ENCODE measurements around the gene KLC1. TPM values are rescaled to one million over a fixed set of nuclear protein-coding genes. Genes with fewer than 3 reads are reported as not detected.

The KLC1 gene
- total RNA-seq, 2 donors from 2014 or later: 165 to 177 TPM

GRCh38 chr14:103611215-103611614 is 17.8 kb upstream of the KLC1 start:
- DNase-seq (no peak), ATAC-seq (replicated peaks in 1 of 2) (no peak)
- Mint-ChIP-seq H3K4me3 (no peak overlapping the region), H3K9me3 (peaks cover 3 to 5% of the 10 kb centered on the region in 2 donors), H3K27me3 (ENCODE audit: low read depth) (peaks cover 23% of the 10 kb centered on the region), H3K36me3 (ENCODE audit: insufficient read depth in 2 of 2) (peaks cover 9 to 10% of the 10 kb centered on the region in 2 donors), H3K27ac (no peak overlapping the region), H3K4me1 (ENCODE audit: low read depth) (peaks cover 20% of the 10 kb centered on the region)

DNA sequence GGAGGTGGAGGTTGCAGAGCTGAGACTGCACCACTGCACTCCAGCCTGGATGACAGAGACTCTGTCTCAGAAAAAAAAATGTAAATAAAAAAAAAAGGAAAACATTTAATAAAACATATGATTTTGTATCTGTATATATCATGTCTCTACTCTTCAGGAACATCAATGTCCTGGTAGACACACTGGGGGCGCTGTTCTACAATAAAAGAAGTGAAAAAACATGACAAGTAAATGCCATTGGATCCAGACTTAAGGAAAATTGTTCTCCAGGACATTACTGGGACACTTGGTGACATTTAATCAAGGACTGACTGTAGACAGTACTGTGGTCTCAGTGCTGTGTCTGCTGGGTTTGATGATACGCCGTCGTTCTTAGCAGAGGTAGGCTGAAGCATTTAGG is 15.5 kb upstream of the KLC1 start:
- H3K9me3 Mint-ChIP-seq: peaks cover 3 to 5% of the 10 kb centered on the region in 2 donors
- DNase-seq (no peak), ATAC-seq (replicated peaks in 1 of 2) (no peak)
- no peak overlapping the region for H3K4me3 Mint-ChIP-seq
- peaks cover 9 to 10% of the 10 kb centered on the region in 2 donors for H3K36me3 Mint-ChIP-seq (ENCODE audit: insufficient read depth in 2 of 2)
- no peaks in the 10 kb centered on the region for H3K4me1 Mint-ChIP-seq (ENCODE audit: low read depth)
- peaks cover 6% of the 10 kb centered on the region for H3K27me3 Mint-ChIP-seq (ENCODE audit: low read depth)
- no peak overlapping the region for H3K27ac Mint-ChIP-seq

DNA sequence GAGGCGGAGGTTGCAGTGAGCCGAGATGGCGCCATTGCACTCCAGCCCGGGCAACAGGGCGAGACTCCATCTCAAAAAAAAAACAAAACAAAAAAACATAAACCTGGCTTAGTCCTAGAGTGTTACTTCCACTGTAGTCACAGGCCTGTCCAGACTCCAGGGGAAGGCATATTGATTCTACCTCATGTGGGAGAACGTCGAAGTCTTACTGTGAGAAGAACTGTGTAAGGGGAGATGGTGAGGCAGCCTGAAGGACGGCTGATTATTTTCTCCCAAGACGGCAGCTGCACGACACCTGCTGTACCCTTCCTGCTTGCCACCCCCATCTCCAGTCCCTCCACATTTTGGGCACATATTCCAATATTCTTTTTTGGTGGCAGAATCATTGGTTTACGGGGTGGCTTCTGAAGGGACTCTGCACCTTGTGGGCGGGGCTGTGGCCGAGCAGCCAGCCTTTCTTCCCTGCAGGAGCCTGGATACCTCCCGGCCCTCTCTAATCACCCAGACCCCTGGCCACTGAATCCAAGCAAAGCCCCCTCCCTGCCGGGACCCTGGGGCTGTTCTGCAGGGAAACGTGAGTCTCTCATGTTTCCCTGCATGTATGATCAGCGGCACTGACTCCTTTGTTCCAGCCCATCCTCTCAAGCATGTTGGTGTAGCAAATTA is 12.2 kb upstream of the KLC1 start:
- ATAC-seq (replicated peaks in 1 of 2) (no peak), DNase-seq (no peak)
- Mint-ChIP-seq H3K4me1 (ENCODE audit: low read depth) (no peaks in the 10 kb centered on the region), H3K36me3 (ENCODE audit: insufficient read depth in 2 of 2) (no peaks in the 10 kb centered on the region), H3K9me3 (no peaks in the 10 kb centered on the region), H3K27ac (no peak overlapping the region), H3K4me3 (no peak overlapping the region), H3K27me3 (ENCODE audit: low read depth) (no peaks in the 10 kb centered on the region)

DNA sequence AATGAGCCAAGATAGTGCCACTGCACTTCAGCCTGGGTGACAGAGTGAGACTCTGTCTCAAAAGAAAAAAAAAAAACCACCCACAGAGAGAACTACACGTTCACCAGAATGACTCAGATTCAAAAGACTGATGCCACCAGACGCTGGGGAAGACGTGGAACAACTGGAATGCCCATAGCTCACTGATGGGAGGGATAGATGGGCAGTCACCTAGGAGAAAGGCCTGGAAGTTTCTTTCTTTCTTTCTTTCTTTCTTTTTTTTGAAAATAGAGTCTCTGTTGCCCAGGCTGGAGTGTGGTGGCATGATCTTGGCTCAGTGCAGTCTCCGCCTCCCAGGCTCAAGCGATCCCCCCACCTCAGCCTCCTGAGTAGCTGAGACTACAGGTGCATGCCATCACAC is 10.0 kb upstream of the KLC1 start:
- no peak overlapping the region for H3K4me3 Mint-ChIP-seq
- DNase-seq (no peak), ATAC-seq (replicated peaks in 1 of 2) (no peak)
- H3K4me1 Mint-ChIP-seq (ENCODE audit: low read depth): no peaks in the 10 kb centered on the region
- no peaks in the 10 kb centered on the region for H3K36me3 Mint-ChIP-seq (ENCODE audit: insufficient read depth in 2 of 2)
- H3K27me3 Mint-ChIP-seq (ENCODE audit: low read depth): no peaks in the 10 kb centered on the region
- no peaks in the 10 kb centered on the region for H3K9me3 Mint-ChIP-seq
- no peak overlapping the region for H3K27ac Mint-ChIP-seq

DNA sequence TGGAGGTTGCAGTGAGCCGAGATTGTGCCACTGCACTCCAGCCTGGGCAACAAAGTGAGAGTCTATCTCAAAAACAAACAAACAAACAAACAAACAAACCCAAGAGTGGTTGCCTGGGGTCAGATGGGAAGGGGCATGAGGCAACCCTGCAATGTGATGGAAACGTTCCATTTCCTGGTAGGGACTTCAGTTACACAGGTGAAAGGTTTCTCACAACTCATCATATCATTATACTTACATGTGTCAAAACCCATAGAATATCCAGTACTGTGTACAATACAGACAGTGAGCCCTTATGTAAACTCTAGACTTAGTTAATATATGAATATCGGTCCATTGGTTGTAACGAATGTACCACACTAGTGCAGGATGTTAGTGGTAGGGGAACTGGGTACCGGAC is 7.2 kb upstream of the KLC1 start:
- DNase-seq (no peak), ATAC-seq (replicated peaks in 1 of 2) (no peak)
- H3K27me3 Mint-ChIP-seq (ENCODE audit: low read depth): no peaks in the 10 kb centered on the region
- no peak overlapping the region for H3K27ac Mint-ChIP-seq
- H3K9me3 Mint-ChIP-seq: no peaks in the 10 kb centered on the region
- H3K36me3 Mint-ChIP-seq (ENCODE audit: insufficient read depth in 2 of 2): no peaks in the 10 kb centered on the region
- H3K4me1 Mint-ChIP-seq (ENCODE audit: low read depth): peaks cover 21% of the 10 kb centered on the region
- H3K4me3 Mint-ChIP-seq: no peak overlapping the region

- no peak overlapping the region for H3K4me3 Mint-ChIP-seq
- peaks cover 21% of the 10 kb centered on the region for H3K4me1 Mint-ChIP-seq (ENCODE audit: low read depth)
- H3K36me3 Mint-ChIP-seq (ENCODE audit: insufficient read depth in 2 of 2): no peaks in the 10 kb centered on the region
- DNase-seq: no peak
- no peaks in the 10 kb centered on the region for H3K9me3 Mint-ChIP-seq
- no peak overlapping the region for H3K27ac Mint-ChIP-seq
- H3K27me3 Mint-ChIP-seq (ENCODE audit: low read depth): no peaks in the 10 kb centered on the region
- no peak for ATAC-seq (replicated peaks in 1 of 2)
Observed at GRCh38 chr14:103623308-103623707, 5.7 kb upstream of the KLC1 start.

DNA sequence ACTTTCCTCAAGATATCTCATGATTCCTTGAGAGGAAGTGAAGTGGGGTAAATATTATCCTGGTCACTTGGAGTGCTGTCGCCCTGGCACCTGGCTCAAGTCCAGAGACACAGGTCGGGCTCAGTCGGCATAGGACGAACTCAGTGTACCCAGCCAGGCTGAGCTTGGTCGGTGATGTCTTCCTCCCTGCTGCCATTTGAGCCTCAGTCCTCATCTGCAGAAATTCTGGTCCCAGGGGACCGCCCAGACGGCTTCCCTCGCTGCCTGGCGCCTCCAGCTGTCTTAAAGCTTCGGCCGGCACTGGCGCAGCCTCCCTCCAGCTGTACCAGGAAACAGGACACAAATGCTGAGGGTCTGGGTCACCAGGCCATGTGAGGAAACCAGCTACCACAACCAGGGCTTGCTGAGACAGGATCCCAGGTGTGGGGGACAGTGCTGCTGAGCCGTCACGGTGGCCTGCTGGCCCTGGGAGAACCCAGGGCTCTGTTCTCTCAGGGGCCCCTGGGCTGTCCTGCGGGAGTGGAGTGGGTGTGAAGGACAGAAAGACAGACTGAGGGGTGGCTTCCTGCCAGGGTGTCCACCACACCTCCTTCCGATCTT is 5.0 kb upstream of the KLC1 start:
- ATAC-seq (replicated peaks in 1 of 2) (no peak), DNase-seq (no peak)

DNA sequence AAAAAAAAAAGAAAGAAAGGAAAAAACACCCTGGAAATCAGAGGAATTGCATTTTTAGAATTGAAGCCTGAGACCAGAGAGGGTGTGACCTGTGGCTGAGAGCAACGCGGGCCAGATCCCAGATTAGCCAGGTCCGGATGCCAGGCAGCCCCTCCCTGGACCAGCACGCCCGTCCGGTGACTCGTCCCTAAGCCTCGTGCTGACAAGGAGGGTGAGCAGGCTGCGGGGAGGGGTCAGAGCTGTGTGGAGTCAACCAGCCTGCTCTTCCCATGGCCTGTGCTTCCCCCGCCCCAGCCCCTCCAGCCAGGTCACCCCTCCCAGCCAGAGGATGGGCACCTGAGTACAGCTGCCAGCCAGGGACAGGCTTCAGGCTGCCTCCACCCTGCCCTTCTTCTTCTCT is 4.2 kb upstream of the KLC1 start:
- peaks cover 21% of the 10 kb centered on the region for H3K4me1 Mint-ChIP-seq (ENCODE audit: low read depth)
- H3K27ac Mint-ChIP-seq: no peak overlapping the region
- no peaks in the 10 kb centered on the region for H3K9me3 Mint-ChIP-seq
- ATAC-seq (replicated peaks in 1 of 2) (peak in 1 of 2 donors; percentile 12), DNase-seq (peak in 1 of 2 donors; percentile 19)
- no peaks in the 10 kb centered on the region for H3K36me3 Mint-ChIP-seq (ENCODE audit: insufficient read depth in 2 of 2)
- H3K27me3 Mint-ChIP-seq (ENCODE audit: low read depth): no peaks in the 10 kb centered on the region
- H3K4me3 Mint-ChIP-seq: peak overlapping the region; percentile 55 to 67

More for the DNA sequence above, 5.0 kb upstream of the KLC1 start:
- no peaks in the 10 kb centered on the region for H3K36me3 Mint-ChIP-seq (ENCODE audit: insufficient read depth in 2 of 2)
- no peaks in the 10 kb centered on the region for H3K9me3 Mint-ChIP-seq
- H3K4me3 Mint-ChIP-seq: peak overlapping the region in 1 of 2 donors; percentile 8
- H3K27me3 Mint-ChIP-seq (ENCODE audit: low read depth): no peaks in the 10 kb centered on the region
- peaks cover 21% of the 10 kb centered on the region for H3K4me1 Mint-ChIP-seq (ENCODE audit: low read depth)
- H3K27ac Mint-ChIP-seq: no peak overlapping the region

- ATAC-seq (replicated peaks in 1 of 2) (peak in 1 of 2 donors; percentile 5), DNase-seq (peak; percentile 37 to 41)
- peaks cover 24% of the 10 kb centered on the region for H3K4me1 Mint-ChIP-seq (ENCODE audit: low read depth)
- peak overlapping the region; percentile 55 to 67 for H3K4me3 Mint-ChIP-seq
- H3K9me3 Mint-ChIP-seq: no peaks in the 10 kb centered on the region
- peaks cover 0 to under 1% of the 10 kb centered on the region in 2 donors for H3K36me3 Mint-ChIP-seq (ENCODE audit: insufficient read depth in 2 of 2)
- H3K27ac Mint-ChIP-seq: peak overlapping the region; percentile 58
- H3K27me3 Mint-ChIP-seq (ENCODE audit: low read depth): no peaks in the 10 kb centered on the region
Observed at GRCh38 chr14:103625356-103626095, 3.5 kb upstream of the KLC1 start.

DNA sequence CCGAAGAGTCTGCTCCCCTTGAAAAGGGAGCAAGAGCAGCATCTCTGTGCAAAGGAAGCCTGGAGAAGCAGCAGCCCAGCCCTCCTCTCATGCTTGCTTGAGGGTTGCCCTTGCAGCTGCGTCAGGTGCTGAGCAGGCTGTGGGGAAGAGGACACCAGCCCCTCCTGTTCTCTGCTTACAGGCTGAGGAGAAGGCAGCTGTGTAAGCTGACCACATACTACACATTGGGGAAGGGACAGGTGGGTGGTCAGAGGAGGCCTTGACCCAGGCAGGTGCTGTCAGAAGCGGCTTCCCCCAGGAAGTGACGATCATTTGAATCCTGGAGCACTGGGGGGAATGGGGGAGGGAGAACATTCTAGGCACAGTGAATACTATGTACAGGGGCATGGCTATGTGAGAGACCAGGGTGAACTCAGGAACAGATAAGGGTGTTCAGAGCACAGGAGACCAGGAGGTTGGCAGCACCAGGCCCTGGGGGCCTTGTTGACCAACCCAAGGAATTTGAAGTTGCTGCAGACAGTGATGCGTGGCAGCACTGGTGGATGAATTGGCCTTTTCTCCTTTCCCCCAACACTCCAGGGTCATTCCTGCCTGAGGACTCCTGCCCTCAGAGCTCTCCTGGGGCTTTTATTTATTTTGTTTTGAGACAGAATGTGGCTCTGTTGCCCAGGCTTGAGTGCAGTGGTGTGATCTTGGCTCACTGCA is 2.7 kb upstream of the KLC1 start:
- no peak for DNase-seq
- no peaks in the 10 kb centered on the region for H3K27me3 Mint-ChIP-seq (ENCODE audit: low read depth)
- no peak overlapping the region for H3K27ac Mint-ChIP-seq
- H3K4me1 Mint-ChIP-seq (ENCODE audit: low read depth): peaks cover 31% of the 10 kb centered on the region
- no peaks in the 10 kb centered on the region for H3K9me3 Mint-ChIP-seq
- ATAC-seq (replicated peaks in 1 of 2): no peak
- peaks cover 0 to 3% of the 10 kb centered on the region in 2 donors for H3K36me3 Mint-ChIP-seq (ENCODE audit: insufficient read depth in 2 of 2)
- H3K4me3 Mint-ChIP-seq: no peak overlapping the region

DNA sequence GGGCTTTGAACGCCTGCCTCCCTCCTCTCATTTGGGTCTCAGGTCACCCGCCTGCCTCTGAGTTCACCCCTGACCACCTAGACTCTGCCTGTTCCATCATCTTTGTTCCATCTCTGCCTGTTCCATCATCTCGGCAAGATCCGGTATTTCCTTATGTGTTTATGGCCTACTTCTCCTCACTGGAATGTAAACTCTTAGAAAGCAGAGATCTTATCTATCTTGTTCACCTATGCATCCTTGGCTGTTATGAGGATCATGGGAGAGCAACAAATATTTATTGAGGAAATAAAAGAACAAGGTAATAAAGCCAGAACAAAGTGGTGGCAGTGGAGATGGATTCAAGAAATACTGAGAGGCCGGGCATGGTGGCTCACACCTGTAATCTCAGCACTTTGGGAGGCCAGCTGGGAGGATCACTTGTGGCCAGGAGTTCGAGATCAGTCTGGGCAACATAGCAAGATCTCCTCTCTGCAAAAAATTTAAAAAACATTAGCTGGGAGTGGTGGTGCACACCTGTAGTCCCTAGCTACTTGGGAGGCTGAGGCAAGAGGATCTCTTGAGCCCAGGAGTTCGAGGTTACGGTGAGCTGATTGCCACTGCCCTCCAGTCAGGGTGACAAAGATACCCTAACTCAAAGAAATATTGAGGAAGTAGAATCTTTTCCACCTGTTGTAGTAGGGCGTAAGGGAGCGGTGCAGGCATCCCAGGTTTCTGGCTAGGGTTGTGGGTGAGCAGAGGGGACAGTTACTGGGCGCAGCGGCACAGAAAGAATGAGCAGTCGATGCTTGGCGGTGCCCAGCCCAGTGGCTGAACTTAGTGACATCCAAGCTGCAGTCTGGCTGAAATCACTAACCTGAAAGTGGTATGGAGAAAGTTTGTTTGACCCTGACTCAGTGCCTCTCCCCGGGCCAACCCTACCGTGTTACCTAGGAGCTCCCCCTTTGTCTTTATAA is 1.7 kb upstream of the KLC1 start:
- peak overlapping the region; percentile 58 for H3K27ac Mint-ChIP-seq
- peak overlapping the region; percentile 85 to 90 for H3K4me3 Mint-ChIP-seq
- ATAC-seq (replicated peaks in 1 of 2) (no peak), DNase-seq (no peak)
- no peaks in the 10 kb centered on the region for H3K9me3 Mint-ChIP-seq
- H3K27me3 Mint-ChIP-seq (ENCODE audit: low read depth): no peaks in the 10 kb centered on the region
- H3K4me1 Mint-ChIP-seq (ENCODE audit: low read depth): peaks cover 31% of the 10 kb centered on the region
- peaks cover 0 to 3% of the 10 kb centered on the region in 2 donors for H3K36me3 Mint-ChIP-seq (ENCODE audit: insufficient read depth in 2 of 2)

DNA sequence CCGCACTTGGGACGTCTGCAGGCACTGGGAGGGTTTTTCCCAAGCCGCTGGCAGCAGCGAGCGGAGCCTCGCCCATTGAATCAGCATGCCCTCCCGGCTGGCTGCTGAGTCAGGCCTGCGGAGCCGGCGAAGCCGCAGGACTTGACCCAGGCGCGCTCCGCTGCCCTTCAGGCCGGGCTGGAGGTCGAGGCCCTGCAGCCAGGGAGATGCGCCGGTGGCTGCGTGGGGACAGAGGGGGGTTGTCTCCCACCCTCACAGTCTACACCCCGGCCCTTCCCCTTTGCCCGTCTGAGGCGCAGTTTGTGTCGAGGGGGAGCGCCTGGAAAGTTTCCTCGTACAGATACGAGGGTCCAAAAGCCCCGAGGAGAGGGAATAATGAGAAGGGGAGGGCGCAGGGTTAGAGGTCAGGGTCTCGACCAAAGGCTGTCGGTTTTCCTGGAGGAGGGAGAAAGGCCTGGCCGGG is 759 bp upstream of the KLC1 start:
- H3K36me3 Mint-ChIP-seq (ENCODE audit: insufficient read depth in 2 of 2): peaks cover 0 to 3% of the 10 kb centered on the region in 2 donors
- no peaks in the 10 kb centered on the region for H3K27me3 Mint-ChIP-seq (ENCODE audit: low read depth)
- peak in 1 of 2 donors; percentile 13 for ATAC-seq (replicated peaks in 1 of 2)

More for the DNA sequence above, 759 bp upstream of the KLC1 start:
- H3K9me3 Mint-ChIP-seq: no peaks in the 10 kb centered on the region
- peaks cover 39% of the 10 kb centered on the region for H3K4me1 Mint-ChIP-seq (ENCODE audit: low read depth)
- peak overlapping the region; percentile 85 to 90 for H3K4me3 Mint-ChIP-seq
- peak overlapping the region; percentile 79 for H3K27ac Mint-ChIP-seq
- peak; percentile 43 to 45 for DNase-seq
